ENCODE measurements around the gene SYNPO2L.

Gene SYNPO2L

GRCh38 chr10:73614720-73615119 is 41.1 kb downstream of the SYNPO2L start:
- no peak for DNase-seq

GRCh38 chr10:73609116-73609515 is 46.7 kb downstream of the SYNPO2L start:
- DNase-seq = no peak

- DNase-seq = no peak
These were observed 54.3 kb downstream of the SYNPO2L start for GRCh38 chr10:73601486-73601921.

GRCh38 chr10:73597346-73597745 is 58.5 kb downstream of the SYNPO2L start:
- DNase-seq = no peak
